ENCODE measurements around the gene TNFSF12.
"Not testable (repeated sequence)": the region's sequence is repeated elsewhere in the genome, so short reads cannot be mapped to it uniquely, and the experiment has no call there.

TNFSF12 gene

DNA sequence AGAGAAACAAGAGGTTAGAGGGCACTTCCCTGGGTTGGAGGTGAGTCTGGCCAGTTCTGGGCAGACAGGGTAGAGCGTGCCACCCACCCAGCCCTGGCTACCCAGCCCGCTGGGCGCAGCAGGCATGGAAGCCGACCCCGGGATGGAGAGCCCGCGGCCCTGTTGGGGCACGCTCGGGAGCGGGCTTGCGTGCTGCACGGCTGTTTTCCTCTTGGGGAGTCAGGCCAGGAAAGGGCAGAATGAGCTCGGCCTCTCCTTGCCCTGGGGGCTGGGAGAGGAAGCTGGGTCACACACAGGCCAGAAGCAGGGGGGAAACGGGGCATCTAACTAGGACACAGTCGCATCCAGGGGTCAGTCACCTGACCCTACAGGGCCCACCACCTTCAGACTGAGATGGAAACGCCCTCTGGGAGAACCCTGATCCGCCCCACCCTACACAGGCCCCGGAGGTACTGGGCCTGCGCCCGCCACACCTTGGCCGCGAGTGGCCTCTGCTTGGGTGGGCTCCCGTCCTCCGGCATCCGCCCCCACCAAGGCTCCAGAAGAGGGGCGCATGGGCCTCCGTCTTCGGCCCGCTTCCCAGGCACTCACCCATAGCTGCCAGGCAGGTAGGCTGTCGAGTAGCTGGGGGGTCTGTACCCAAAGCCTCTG lies 39.8 kb downstream of the TNFSF12 start:
- DNase-seq: no peak

DNA sequence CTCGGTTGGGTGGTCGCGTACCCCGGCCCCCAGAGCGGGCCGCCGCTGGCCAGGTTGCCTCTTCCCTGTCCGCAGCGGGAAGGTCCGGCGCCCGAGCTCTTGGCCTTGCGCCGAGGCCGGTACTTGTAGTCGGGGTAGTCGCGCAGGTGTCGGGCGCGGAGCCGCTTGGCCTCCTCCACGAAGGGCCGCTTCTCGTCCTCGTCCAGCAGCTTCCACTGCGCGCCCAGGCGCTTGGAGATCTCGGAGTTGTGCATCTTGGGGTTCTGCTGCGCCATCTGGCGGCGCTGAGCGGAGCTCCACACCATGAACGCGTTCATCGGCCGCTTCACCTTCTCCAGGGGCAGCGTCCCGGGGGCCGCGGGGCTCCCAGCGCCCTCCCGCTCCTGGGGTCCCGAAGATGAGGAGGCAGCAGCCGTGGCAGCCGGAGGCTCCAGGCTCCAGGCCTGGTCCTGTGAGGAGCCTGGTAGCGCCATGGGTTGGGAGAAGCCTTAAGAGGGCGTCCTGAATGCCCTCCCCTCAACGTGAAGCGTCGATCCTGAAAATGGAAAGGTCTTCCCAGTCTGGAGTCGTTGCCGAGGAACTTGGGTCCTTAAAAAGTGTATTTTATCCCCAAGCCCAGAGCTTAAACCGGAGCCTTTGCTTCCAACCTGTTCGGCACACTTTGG lies 40.5 kb downstream of the TNFSF12 start:
- DNase-seq: peak; percentile 70

DNA sequence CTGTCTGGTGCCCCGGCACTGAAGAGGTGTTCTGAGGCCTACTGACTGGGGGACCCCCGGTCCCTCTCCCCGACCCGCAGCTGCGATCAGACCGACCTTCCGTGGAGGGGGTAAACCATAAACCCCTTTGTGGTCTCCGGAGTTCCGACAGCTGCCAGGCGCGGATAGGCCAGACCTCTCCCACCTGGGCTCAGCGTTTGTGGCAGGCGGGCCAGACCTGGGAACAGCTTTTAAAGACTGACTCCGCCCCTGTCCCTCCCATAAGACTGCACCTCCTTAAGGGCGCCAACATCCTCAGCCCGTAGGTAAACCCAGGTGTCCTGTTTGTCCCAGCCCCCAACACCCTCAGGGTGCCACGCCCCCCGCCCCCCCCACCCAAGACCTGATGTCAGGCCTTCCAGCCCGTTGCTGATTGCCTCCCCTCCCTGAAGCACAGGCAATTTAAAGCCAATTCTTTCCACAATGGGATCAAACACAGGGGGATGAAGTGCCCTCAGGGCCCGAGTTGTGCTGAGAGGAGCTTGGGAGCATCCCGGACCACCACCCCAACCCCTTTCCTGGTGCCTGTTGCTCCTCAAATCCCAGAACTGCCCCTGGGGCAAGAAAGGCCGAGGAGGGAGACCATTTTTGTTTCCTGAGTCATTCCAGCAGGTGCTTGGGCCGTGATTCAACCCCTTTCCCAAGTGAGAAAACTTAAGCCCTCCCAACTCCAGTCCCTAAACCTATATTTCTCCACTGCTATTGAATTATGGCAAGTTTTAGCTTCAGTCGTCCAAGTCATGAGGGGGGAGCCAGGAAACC lies 41.2 kb downstream of the TNFSF12 start, which contains the start of gene SOX15:
Gene SOX15 (minus strand): TSS at position 204 of the 801 bp plus-strand sequence. CDS start 418 bp downstream, outside the sequence.
- peak; percentile 54 for DNase-seq

DNA sequence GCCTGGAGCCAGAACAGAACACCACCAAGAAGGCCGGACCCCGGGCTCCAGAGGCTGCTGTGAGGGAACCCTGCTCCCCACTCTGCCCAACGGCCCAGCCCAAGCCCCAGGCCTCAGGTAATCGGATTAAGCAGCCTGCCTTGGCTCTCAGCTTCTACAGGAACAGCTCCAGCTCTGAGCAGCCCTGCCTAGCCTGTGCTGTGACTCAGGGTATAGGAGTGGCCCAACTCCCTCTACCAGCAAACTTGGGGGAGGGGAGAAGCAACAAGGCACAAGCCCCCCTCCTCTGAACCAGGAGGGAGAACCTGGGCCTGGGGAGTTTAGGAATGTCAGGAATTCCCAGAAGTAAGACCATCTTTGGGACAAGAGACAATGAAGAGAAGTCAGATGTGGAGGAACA lies 41.9 kb downstream of the TNFSF12 start:
- no peak for DNase-seq

DNA sequence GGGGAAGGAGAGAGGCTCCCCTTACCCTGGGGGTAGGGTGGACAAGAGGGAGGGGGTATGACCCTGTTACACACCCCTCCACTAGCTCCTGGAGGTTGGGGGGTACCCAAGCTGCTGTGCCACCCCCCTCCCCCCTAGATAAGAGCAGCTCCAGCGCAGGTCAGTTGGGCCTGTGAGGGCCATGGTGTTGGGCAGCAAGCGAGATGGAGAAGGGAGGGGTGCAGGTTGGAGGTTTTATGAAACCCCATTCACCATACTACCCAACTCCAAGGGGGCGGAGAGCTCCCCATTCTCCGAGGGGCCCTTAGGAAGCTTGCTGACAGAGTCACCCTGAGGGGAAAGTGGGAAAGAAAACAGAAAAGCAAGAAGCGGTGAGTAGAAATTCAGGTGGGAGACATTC lies 42.7 kb downstream of the TNFSF12 start:
- DNase-seq: no peak

DNA sequence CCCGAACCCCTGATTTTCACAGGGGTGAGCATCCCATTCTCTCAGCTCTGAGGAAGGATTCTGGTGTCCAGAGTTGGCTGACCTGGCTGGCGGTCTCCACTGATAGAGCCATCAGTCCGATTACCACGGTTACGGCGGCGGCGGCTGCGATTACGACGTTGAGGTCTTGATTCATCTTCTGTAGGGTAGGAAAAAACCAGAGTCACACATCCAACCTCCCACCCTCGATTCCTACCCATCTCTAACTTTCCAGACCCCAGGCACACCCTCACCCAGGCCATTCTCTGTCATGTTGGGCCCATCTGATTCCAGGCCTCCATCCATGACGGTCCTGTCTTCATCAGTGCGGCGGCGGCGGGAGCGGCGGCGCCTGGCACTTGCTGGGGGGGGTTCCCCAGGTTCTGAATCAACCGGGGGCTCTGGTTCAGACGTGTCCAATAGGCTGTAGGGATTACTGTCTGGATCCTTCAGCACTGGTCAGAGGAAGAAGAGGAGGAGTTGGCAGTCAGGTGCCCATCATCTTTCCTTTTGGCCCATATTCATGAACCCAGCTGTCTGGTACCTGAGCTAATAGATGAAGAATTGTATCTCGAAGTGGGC lies 43.7 kb downstream of the TNFSF12 start:
- no peak for DNase-seq

DNA sequence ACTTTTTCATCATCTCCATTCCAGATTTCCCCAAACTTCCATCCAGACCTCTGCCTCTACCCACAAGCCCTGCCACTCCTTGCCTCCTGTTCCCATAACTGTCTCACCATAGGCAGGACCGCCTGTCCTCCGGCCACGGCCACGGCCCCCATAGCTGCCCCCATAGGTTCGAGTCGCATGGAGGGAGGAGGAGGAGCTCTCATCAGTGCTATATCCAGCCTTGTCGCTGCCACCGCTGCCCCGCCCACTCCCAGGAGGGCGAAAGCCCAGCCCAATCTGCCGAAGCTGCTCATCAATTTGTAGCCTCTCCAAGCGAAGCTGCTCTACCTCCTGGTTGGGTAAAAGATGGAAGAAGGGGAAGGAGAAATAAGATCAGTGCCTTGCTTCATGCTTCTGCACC lies 44.4 kb downstream of the TNFSF12 start:
- no peak for DNase-seq

DNA sequence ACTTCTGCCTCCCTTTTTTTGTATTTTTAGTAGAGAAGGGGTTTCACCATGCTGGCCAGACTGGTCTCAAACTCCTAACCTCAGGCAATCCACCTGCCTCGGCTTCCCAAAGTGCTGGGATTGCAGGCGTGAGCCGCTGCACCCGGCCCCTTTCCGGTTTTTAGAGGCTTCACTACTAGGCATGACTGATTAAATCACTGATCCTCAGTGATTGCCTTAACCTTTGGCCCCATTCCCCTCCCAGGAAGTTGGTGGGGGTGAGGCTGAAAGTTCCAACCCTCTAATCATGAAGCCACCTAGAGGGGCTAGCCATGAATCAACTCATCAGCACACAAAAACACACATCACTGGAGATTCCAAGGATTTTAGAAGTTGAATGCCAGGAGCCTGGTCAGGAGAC lies 48.7 kb downstream of the TNFSF12 start:
- not testable (repeated sequence) for DNase-seq

DNA sequence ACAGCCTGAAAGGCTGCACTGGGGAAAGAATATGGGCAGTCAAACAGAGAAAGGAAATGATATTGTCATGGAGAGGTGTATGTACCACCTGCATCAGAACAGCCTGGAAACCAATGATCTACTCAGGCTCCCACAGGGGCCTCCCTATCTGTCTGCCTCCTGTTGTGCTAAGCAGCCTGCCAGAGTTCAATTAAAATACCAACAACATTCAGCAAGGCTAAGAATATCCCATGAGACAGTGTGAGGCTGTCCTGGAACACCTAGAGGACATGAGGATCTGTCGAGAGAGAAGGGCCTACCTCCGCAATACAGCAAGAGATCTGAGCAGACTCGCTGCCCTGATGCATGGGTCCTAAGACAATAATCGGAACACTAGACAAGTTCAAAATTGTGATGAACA lies 57.4 kb downstream of the TNFSF12 start:
- DNase-seq: peak; percentile 5

All from NCI-H2171 treated with DMSO at 0.1 percent for 48 hours (cell line).